H1 (cell line): ENCODE results near the gene LDLRAD4. TPM values are rescaled to one million over a fixed set of nuclear protein-coding genes. Genes with fewer than 3 reads are reported as not detected.

Experiments used
- CTCF ChIA-PET: fragments of 300-600 bp; sonication (Branson Sonifier 250); formaldehyde crosslinking; loops from one replicate; lab custom pipeline; 2021; ENCODE audit not compliant: partially characterized antibody; lab: Charles Lee
- POLR2A ChIA-PET: fragments of 300-600 bp; sonication (Branson Sonifier 250); formaldehyde crosslinking; loops from one replicate; lab custom pipeline; 2021; ENCODE audit warnings: inconsistent platforms; ENCODE audit not compliant: partially characterized antibody; lab: Charles Lee
- DNase-seq, 2 experiments: peaks; one replicate each; pipeline versions ENCODE4 v3.0.0 to v3.0.0-alpha.2; 2010 to 2022; ENCODE audit warnings: low spot score in 2 of 2, low read depth in 1 of 2, mixed read lengths in 1 of 2
- FAIRE-seq: peaks from 2 replicates; lab custom pipeline; 2011; peaks lifted over from hg19 to GRCh38; lab: Jason Lieb, UNC
- H2AFZ ChIP-seq: 2 replicates; pipeline ENCODE4 v1.8.1; 2012; ENCODE audit warnings: low read length, inconsistent platforms
- H2AK5ac ChIP-seq: 2 replicates; pipeline ENCODE4 v1.6.1; 2013; ENCODE audit warnings: low read depth, low read length
- H2BK120ac ChIP-seq: replicated peaks from 2 replicates; pipeline ENCODE3; 2013; ENCODE audit warnings: low read depth, low read length, inconsistent platforms
- H2BK12ac ChIP-seq: 2 replicates; pipeline ENCODE4 v1.6.1; 2013; ENCODE audit warnings: low read depth, low read length
- H2BK15ac ChIP-seq: 2 replicates; pipeline ENCODE4 v1.6.1; 2013; ENCODE audit warnings: low read length
- H2BK20ac ChIP-seq: 2 replicates; pipeline ENCODE4 v1.6.1; 2013; ENCODE audit warnings: low read length
- H2BK5ac ChIP-seq: 2 replicates; pipeline ENCODE4 v1.6.1; 2013; ENCODE audit warnings: low read depth, low read length
- H3K14ac ChIP-seq: 2 replicates; pipeline ENCODE4 v1.6.1; 2013; ENCODE audit warnings: inconsistent platforms; ENCODE audit not compliant: insufficient read length
- H3K18ac ChIP-seq: 2 replicates; pipeline ENCODE4 v1.6.1; 2013; ENCODE audit warnings: low read length; ENCODE audit errors: extremely low read depth
- H3K23ac ChIP-seq: 2 replicates; pipeline ENCODE4 v1.6.1; 2013; ENCODE audit warnings: inconsistent platforms; ENCODE audit not compliant: insufficient read length
- H3K23me2 ChIP-seq: 2 replicates; pipeline ENCODE4 v1.6.1; 2013; ENCODE audit warnings: low read depth, low read length
- H3K27ac ChIP-seq: 2 replicates; pipeline ENCODE4 v1.6.1; 2011; ENCODE audit warnings: low read depth, low read length, inconsistent platforms
- H3K27me3 ChIP-seq, 4 experiments: replicated peaks in 1 of 4; 1 replicate in 1 of 4; 2 replicates in 3 of 4; pipeline versions ENCODE4 v1.6.1 to v1.8.1; 2011 to 2013; ENCODE audit warnings: low read length in 3 of 4, mild to moderate bottlenecking in 3 of 4, inconsistent platforms in 2 of 4, mixed read lengths in 2 of 4, moderate library complexity in 1 of 4; ENCODE audit not compliant: control insufficient read depth in 3 of 4, insufficient read depth in 3 of 4; ENCODE audit errors: extremely low read depth in 1 of 4
- H3K36me3 ChIP-seq, 4 experiments: 2 replicates each; pipeline versions ENCODE4 v1.6.1 to v1.8.1; 2011 to 2013; ENCODE audit warnings: mild to moderate bottlenecking in 4 of 4, low read length in 3 of 4, moderate library complexity in 2 of 4, control low read depth in 1 of 4, inconsistent platforms in 1 of 4; ENCODE audit not compliant: insufficient read depth in 4 of 4, control insufficient read depth in 2 of 4
- H3K4ac ChIP-seq: replicated peaks from 2 replicates; pipeline ENCODE3; 2013; ENCODE audit warnings: low read length, low read depth, mixed read lengths, inconsistent platforms; ENCODE audit not compliant: insufficient read length
- H3K4me1 ChIP-seq, 4 experiments: replicated peaks in 1 of 4; 1 replicate in 1 of 4; 2 replicates in 3 of 4; pipeline versions ENCODE4 v1.6.1 to v1.8.1; 2011 to 2013; ENCODE audit warnings: low read length in 3 of 4, inconsistent platforms in 2 of 4, mixed read lengths in 1 of 4; ENCODE audit not compliant: insufficient read depth in 4 of 4, control insufficient read depth in 3 of 4
- H3K4me2 ChIP-seq, 2 experiments: 2 replicates each; pipeline versions ENCODE4 v1.6.1 to v1.8.1; 2011 to 2013; ENCODE audit warnings: low read depth in 2 of 2, low read length in 2 of 2, control low read depth in 1 of 2, inconsistent platforms in 1 of 2, mild to moderate bottlenecking in 1 of 2; ENCODE audit not compliant: insufficient read depth in 1 of 2
- H3K4me3 ChIP-seq, 4 experiments: fragments of 200-600, 300-600 bp in 1 of 4; sonication (generic), shearing (Covaris generic), sonication (Bioruptor Twin) in 1 of 4; 2 replicates each; pipeline versions ENCODE4 v1.5.1 to v1.8.1; 2011 to 2016; ENCODE audit warnings: low read length in 4 of 4, low read depth in 3 of 4, control low read depth in 2 of 4, inconsistent platforms in 2 of 4, mild to moderate bottlenecking in 2 of 4, mixed read lengths in 1 of 4, moderate library complexity in 1 of 4; ENCODE audit not compliant: insufficient read depth in 2 of 4; ENCODE audit errors: extremely low read depth in 1 of 4
- H3K56ac ChIP-seq: replicated peaks from 2 replicates; pipeline ENCODE3; 2013; ENCODE audit warnings: low read depth, mild to moderate bottlenecking, mixed read lengths, low read length, inconsistent platforms; ENCODE audit not compliant: insufficient read length
- H3K79me1 ChIP-seq: 2 replicates; pipeline ENCODE4 v1.6.1; 2013; ENCODE audit warnings: low read depth, low read length, control low read depth
- H3K79me2 ChIP-seq, 2 experiments: 2 replicates each; pipeline versions ENCODE4 v1.6.1 to v1.8.1; 2012 to 2013; ENCODE audit warnings: low read length in 2 of 2, mild to moderate bottlenecking in 2 of 2, inconsistent platforms in 1 of 2; ENCODE audit not compliant: insufficient read depth in 2 of 2, control insufficient read depth in 1 of 2
- H3K9ac ChIP-seq, 4 experiments: replicated peaks in 1 of 4; 1 replicate in 1 of 4; 2 replicates in 3 of 4; pipeline versions ENCODE4 v1.6.1 to v1.8.1; 2011 to 2013; ENCODE audit warnings: low read depth in 3 of 4, low read length in 3 of 4, control low read depth in 2 of 4, mild to moderate bottlenecking in 2 of 4, moderate library complexity in 2 of 4, inconsistent platforms in 1 of 4; ENCODE audit errors: extremely low read depth in 1 of 4
- H3K9me3 ChIP-seq, 2 experiments: 2 replicates each; pipeline versions ENCODE4 v1.6.1 to v1.8.1; 2012 to 2013; ENCODE audit warnings: mild to moderate bottlenecking in 2 of 2, moderate library complexity in 2 of 2, control low read depth in 1 of 2, inconsistent platforms in 1 of 2, low read depth in 1 of 2, low read length in 1 of 2, mixed read lengths in 1 of 2; ENCODE audit not compliant: insufficient read depth in 2 of 2
- H4K20me1 ChIP-seq, 2 experiments: replicated peaks in 1 of 2; 2 replicates each; pipeline versions ENCODE3 to v1.8.1; 2011 to 2013; ENCODE audit warnings: inconsistent platforms in 2 of 2, low read length in 2 of 2, mild to moderate bottlenecking in 1 of 2; ENCODE audit not compliant: insufficient read depth in 2 of 2, control insufficient read depth in 1 of 2
- H4K5ac ChIP-seq: 2 replicates; pipeline ENCODE4 v1.6.1; 2013; ENCODE audit warnings: low read length, low read depth, mixed read lengths, inconsistent platforms; ENCODE audit not compliant: insufficient read length
- H4K8ac ChIP-seq: 2 replicates; pipeline ENCODE4 v1.8.0; 2013; ENCODE audit warnings: mild to moderate bottlenecking, moderate library complexity, low read length, inconsistent platforms; ENCODE audit not compliant: insufficient read depth; ENCODE audit errors: extremely low read depth
- H4K91ac ChIP-seq: replicated peaks from 2 replicates; pipeline ENCODE3; 2013; ENCODE audit warnings: low read length, mixed read lengths, inconsistent platforms; ENCODE audit not compliant: insufficient read length
- CEBPB ChIP-seq: IDR thresholded peaks from 2 replicates; pipeline ENCODE4 v1.6.1; 2012; ENCODE audit warnings: low read depth, low read length
- CTBP2 ChIP-seq: IDR thresholded peaks from 2 replicates; pipeline ENCODE4 v1.7.0; 2011; ENCODE audit warnings: borderline replicate concordance, mild to moderate bottlenecking, moderate library complexity, mixed read lengths, low read length; ENCODE audit not compliant: insufficient read depth, insufficient read length
- CTCF ChIP-seq, 3 experiments: IDR thresholded peaks; 1 replicate in 2 of 3; 2 replicates in 1 of 3; pipeline versions ENCODE4 v1.5.1 to v1.6.1; 2011; ENCODE audit warnings: low read length in 3 of 3, mild to moderate bottlenecking in 3 of 3, inconsistent platforms in 2 of 3, low read depth in 1 of 3, moderate library complexity in 1 of 3; ENCODE audit not compliant: insufficient read depth in 1 of 3; ENCODE audit errors: control extremely low read depth in 1 of 3
- EZH2 ChIP-seq: fragments of 200-600 bp; sonication (generic); IDR thresholded peaks from 2 replicates; pipeline ENCODE4 v1.7.1; 2012; ENCODE audit warnings: low read depth, mild to moderate bottlenecking, moderate library complexity, low read length, inconsistent platforms; ENCODE audit not compliant: severe bottlenecking
- MAX ChIP-seq: IDR thresholded peaks from 2 replicates; pipeline ENCODE4 v1.6.1; 2012; ENCODE audit warnings: inconsistent platforms
- POLR2A ChIP-seq, 2 experiments: IDR thresholded peaks; 1 replicate in 1 of 2; 2 replicates in 1 of 2; pipeline ENCODE4 v1.6.1; 2011; ENCODE audit warnings: low read depth in 2 of 2, low read length in 2 of 2, mild to moderate bottlenecking in 2 of 2; ENCODE audit errors: control extremely low read depth in 1 of 2
- POU5F1 ChIP-seq: IDR thresholded peaks from 2 replicates; pipeline ENCODE4 v1.6.1; 2011; ENCODE audit warnings: low read depth, mild to moderate bottlenecking, low read length, moderate library complexity
- SIRT6 ChIP-seq: IDR thresholded peaks from one replicate; pipeline ENCODE4 v1.7.1; 2012; ENCODE audit warnings: low read length, inconsistent platforms
- SP2 ChIP-seq: IDR thresholded peaks from 2 replicates; pipeline ENCODE4 v1.6.1; 2012; ENCODE audit warnings: mild to moderate bottlenecking, low read length, inconsistent platforms
- TAF1 ChIP-seq: IDR thresholded peaks from 2 replicates; pipeline ENCODE4 v1.6.1; 2011; ENCODE audit warnings: mild to moderate bottlenecking, low read depth, low read length
- TEAD4 ChIP-seq: IDR thresholded peaks from 2 replicates; pipeline ENCODE4 v1.6.1; 2012; ENCODE audit warnings: low read depth, low read length, inconsistent platforms, mixed read lengths
- YY1 ChIP-seq: IDR thresholded peaks from 2 replicates; pipeline ENCODE4 v1.6.1; 2011; ENCODE audit warnings: low read depth, mild to moderate bottlenecking, low read length
- WGBS, 2 experiments: shearing (Covaris generic) in 1 of 2; methylation state at CpG; one replicate each; pipeline versions ENCODE4 v1.1.6 to v1.1.7; 2013 to 2015; ENCODE audit warnings: low lambda C conversion rate in 2 of 2, mixed read lengths in 2 of 2, inconsistent platforms in 1 of 2, low coverage in 1 of 2, missing lambda C conversion rate in 1 of 2; ENCODE audit not compliant: insufficient replicate concordance in 2 of 2, insufficient coverage in 1 of 2, insufficient read length in 1 of 2; ENCODE audit errors: extremely low coverage in 1 of 2, missing lambda C conversion rate in 1 of 2; 5-methylcytosine and 5-hydroxymethylcytosine counted together
- polyA plus RNA-seq, 7 experiments: library from polyadenylated mRNA; depleted of rRNA in 3 of 7; stranded (reverse) in 5 of 7; unstranded in 2 of 7; fragments of >200 nt in 5 of 7; fragments of 200-250 nt in 2 of 7; gene quantifications; 1 replicate in 5 of 7; 2 replicates in 1 of 7; 4 replicates in 1 of 7; pipeline versions ENCODE4 v1.2.1 to v1.2.3, GENCODE V29; 2011 to 2013; ENCODE audit warnings: missing spikeins in 2 of 7, mixed read lengths in 2 of 7
- total RNA-seq: library from RNA; stranded (reverse); fragmentation: NEBNext Ultra II Directional; extraction: Animal tissue kit (Norgen Biotek cat#: 25700); gene quantifications from 2 replicates; pipeline ENCODE4 v1.2.1, GENCODE V29; 2021

Gene LDLRAD4
- total and polyA plus RNA-seq, 2 of the 8 experiments (the other 6 are each of a cell fraction or from before 2014, with no cell fraction given), result 0.77 to 1.4 TPM

GRCh38 chr18:13377496-13377895, 158.9 kb downstream of the LDLRAD4 start:
- Histone ChIP-seq H3K18ac (no peak overlapping the region), H3K14ac (no peak overlapping the region), H4K91ac (no peak overlapping the region), H3K9me3 (no peaks in the 10 kb centered on the region), H2BK15ac (no peak overlapping the region), H2BK20ac (no peak overlapping the region), H3K27me3 (no peaks in the 10 kb centered on the region), H3K36me3 (no peaks in the 10 kb centered on the region), H3K23me2 (no peaks in the 10 kb centered on the region; the same call in 1 of the 2 replicates), H3K79me1 (no peaks in the 10 kb centered on the region), H2BK5ac (no peak overlapping the region), H3K79me2 (no peaks in the 10 kb centered on the region), H3K4me3 (no peak overlapping the region), H2AFZ (no peak overlapping the region), H4K20me1 (no peaks in the 10 kb centered on the region), H3K56ac (no peak overlapping the region), H2BK120ac (no peak overlapping the region), H3K9ac (no peak overlapping the region), H3K27ac (no peak overlapping the region), H2BK12ac (no peak overlapping the region), H4K5ac (no peak overlapping the region), H3K23ac (no peak overlapping the region), H4K8ac (no peak overlapping the region), H3K4ac (no peak overlapping the region), H3K4me1 (no peaks in the 10 kb centered on the region; a peak in 3 of 7 replicates), H3K4me2 (no peak overlapping the region), H2AK5ac (no peak overlapping the region)
- FAIRE-seq (no peak), DNase-seq (no peak)
- ChIA-PET CTCF (interaction anchor here (1.1 to 1.2 kb wide), 2 partner anchors 105 to 161 kb away, joined by 3 to 4 read pairs; no protein-coding TSS in a partner anchor), POLR2A (no interaction called here)
- 91% methylated on average over 8 of the region's 8 CpGs; no CpG with 5 or more reads in 1 of the 2 experiments for WGBS, 2 experiments
- TF ChIP-seq CEBPB (no peak), POU5F1 (no peak), TEAD4 (no peak), SIRT6 (no peak), EZH2 (no peak), TAF1 (no peak), CTBP2 (no peak), YY1 (no peak), MAX (no peak), CTCF (IDR thresholded peaks at IDR 0.05; ENCODE audit: control extremely low read depth in 1 of 3, insufficient read depth in 1 of 3, low read depth in 1 of 3, low read length in 3 of 3) (no peak), POLR2A (IDR thresholded peaks at IDR 0.05; ENCODE audit: control extremely low read depth in 1 of 2, low read depth in 2 of 2, low read length in 2 of 2) (no peak), SP2 (no peak)
